Astrocyte (in vitro differentiated cells and primary cell): Measurements from ENCODE around the gene ASIC3. TPM values are rescaled to one million over a fixed set of nuclear protein-coding genes. Genes with fewer than 3 reads are reported as not detected.

Experiments used
- DNase-seq: peaks from one replicate; pipeline ENCODE4 v3.0.0-alpha.2; 2010; ENCODE audit warnings: low read depth
- FAIRE-seq: peaks from 2 replicates; lab custom pipeline; 2011; peaks lifted over from hg19 to GRCh38; lab: Jason Lieb, UNC
- H2AFZ ChIP-seq: 2 replicates; pipeline ENCODE4 v1.6.0; 2012; ENCODE audit warnings: low read depth, low read length, inconsistent platforms
- H3K27ac ChIP-seq: 2 replicates; pipeline ENCODE4 v1.5.1; 2011; ENCODE audit warnings: low read depth, low read length, inconsistent platforms
- H3K27me3 ChIP-seq: 2 replicates; pipeline ENCODE4 v1.6.0; 2011; ENCODE audit warnings: low read length, inconsistent platforms; ENCODE audit not compliant: insufficient read depth
- H3K36me3 ChIP-seq: 2 replicates; pipeline ENCODE4 v1.5.1; 2011; ENCODE audit warnings: low read length, inconsistent platforms; ENCODE audit not compliant: insufficient read depth
- H3K4me1 ChIP-seq: 2 replicates; pipeline ENCODE4 v1.5.1; 2011; ENCODE audit warnings: low read length, inconsistent platforms; ENCODE audit not compliant: insufficient read depth
- H3K4me2 ChIP-seq: 2 replicates; pipeline ENCODE4 v1.6.0; 2012; ENCODE audit warnings: low read length, inconsistent platforms
- H3K4me3 ChIP-seq: 2 replicates; pipeline ENCODE4 v1.5.1; 2011; ENCODE audit warnings: low read depth, mild to moderate bottlenecking, low read length, inconsistent platforms; ENCODE audit not compliant: insufficient read depth
- H3K79me2 ChIP-seq: 2 replicates; pipeline ENCODE4 v1.6.0; 2012; ENCODE audit warnings: mild to moderate bottlenecking, low read length, inconsistent platforms; ENCODE audit not compliant: insufficient read depth
- H3K9ac ChIP-seq: 2 replicates; pipeline ENCODE4 v1.6.0; 2012; ENCODE audit warnings: mild to moderate bottlenecking, low read length, inconsistent platforms
- H3K9me3 ChIP-seq: 2 replicates; pipeline ENCODE4 v1.5.1; 2012; ENCODE audit warnings: low read depth, mild to moderate bottlenecking, low read length, inconsistent platforms; ENCODE audit not compliant: insufficient read depth
- H4K20me1 ChIP-seq: 2 replicates; pipeline ENCODE4 v1.6.0; 2012; ENCODE audit warnings: low read length, inconsistent platforms; ENCODE audit not compliant: insufficient read depth
- H3K27ac Mint-ChIP-seq: one replicate; pipeline ENCODE4 v1.8.0; 2021; ENCODE audit warnings: mild to moderate bottlenecking, mixed read lengths; ENCODE audit not compliant: unreplicated experiment
- H3K27me3 Mint-ChIP-seq: one replicate; pipeline ENCODE4 v1.8.0; 2021; ENCODE audit warnings: low read depth, mixed read lengths; ENCODE audit not compliant: unreplicated experiment
- H3K36me3 Mint-ChIP-seq: one replicate; pipeline ENCODE4 v1.8.0; 2021; ENCODE audit warnings: low read depth, mixed read lengths; ENCODE audit not compliant: unreplicated experiment
- H3K4me1 Mint-ChIP-seq: one replicate; pipeline ENCODE4 v1.8.0; 2021; ENCODE audit warnings: low read depth, mixed read lengths; ENCODE audit not compliant: unreplicated experiment
- H3K4me3 Mint-ChIP-seq: one replicate; pipeline ENCODE4 v1.8.0; 2021; ENCODE audit warnings: mild to moderate bottlenecking, moderate library complexity, mixed read lengths; ENCODE audit not compliant: unreplicated experiment
- H3K9me3 Mint-ChIP-seq: one replicate; pipeline ENCODE4 v1.8.0; 2021; ENCODE audit warnings: mild to moderate bottlenecking, mixed read lengths; ENCODE audit not compliant: unreplicated experiment
- EZH2 ChIP-seq: IDR thresholded peaks from 2 replicates; pipeline ENCODE4 v1.6.1; 2012; ENCODE audit warnings: mild to moderate bottlenecking, low read length, inconsistent platforms; ENCODE audit not compliant: insufficient read depth
- total RNA-seq: library from RNA; stranded (reverse); gene quantifications from 2 replicates; pipeline ENCODE4 v1.2.1, GENCODE V29; 2021
- TF ChIP-seq, protein P1 (sequence below): IDR thresholded peaks from 2 replicates; pipeline ENCODE4 v1.5.1; 2011; ENCODE audit warnings: low read depth, mild to moderate bottlenecking, inconsistent platforms, low read length, moderate library complexity; ENCODE audit not compliant: insufficient read depth

Gene ASIC3
- total RNA-seq, 1 donor from 2014 or later: 3.9 TPM

DNA sequence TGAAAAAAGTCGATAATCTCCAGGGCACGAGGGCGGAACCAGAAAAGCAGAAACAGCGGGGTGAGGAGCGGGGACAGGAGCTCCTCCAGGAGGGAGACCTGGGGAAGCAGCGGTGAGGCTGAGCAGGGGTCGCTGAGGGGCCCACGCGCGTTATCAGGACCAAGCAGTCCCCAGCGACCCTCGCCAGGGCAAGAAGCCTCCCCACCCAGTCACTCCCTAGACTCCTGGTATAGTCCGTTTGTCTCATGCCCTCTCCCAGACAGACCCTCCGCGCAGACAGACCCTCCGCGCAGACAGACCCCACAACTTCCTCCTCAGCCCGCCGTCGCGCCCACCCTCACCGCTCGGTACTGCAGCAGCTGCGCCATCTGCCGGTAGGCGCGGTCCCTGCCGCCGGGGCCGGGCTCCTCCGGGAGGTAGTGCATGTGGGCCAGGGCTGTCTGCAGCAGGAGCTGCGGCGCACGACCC lies 30.3 kb upstream of the ASIC3 start:
- peaks cover 2% of the 10 kb centered on the region for H3K4me1 Mint-ChIP-seq
- TF ChIP-seq, protein P1, sequence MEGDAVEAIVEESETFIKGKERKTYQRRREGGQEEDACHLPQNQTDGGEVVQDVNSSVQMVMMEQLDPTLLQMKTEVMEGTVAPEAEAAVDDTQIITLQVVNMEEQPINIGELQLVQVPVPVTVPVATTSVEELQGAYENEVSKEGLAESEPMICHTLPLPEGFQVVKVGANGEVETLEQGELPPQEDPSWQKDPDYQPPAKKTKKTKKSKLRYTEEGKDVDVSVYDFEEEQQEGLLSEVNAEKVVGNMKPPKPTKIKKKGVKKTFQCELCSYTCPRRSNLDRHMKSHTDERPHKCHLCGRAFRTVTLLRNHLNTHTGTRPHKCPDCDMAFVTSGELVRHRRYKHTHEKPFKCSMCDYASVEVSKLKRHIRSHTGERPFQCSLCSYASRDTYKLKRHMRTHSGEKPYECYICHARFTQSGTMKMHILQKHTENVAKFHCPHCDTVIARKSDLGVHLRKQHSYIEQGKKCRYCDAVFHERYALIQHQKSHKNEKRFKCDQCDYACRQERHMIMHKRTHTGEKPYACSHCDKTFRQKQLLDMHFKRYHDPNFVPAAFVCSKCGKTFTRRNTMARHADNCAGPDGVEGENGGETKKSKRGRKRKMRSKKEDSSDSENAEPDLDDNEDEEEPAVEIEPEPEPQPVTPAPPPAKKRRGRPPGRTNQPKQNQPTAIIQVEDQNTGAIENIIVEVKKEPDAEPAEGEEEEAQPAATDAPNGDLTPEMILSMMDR: peak; percentile 49
- TF ChIP-seq EZH2: peak; percentile 45
- H3K27me3 Mint-ChIP-seq: peaks cover 50% of the 10 kb centered on the region
- H4K20me1 ChIP-seq: no peaks in the 10 kb centered on the region
- H3K4me3 Mint-ChIP-seq: peak overlapping the region; percentile 64
- peaks cover 29% of the 10 kb centered on the region for H3K27me3 ChIP-seq
- H2AFZ ChIP-seq: peak overlapping the region; percentile 63
- H3K27ac Mint-ChIP-seq: no peak overlapping the region
- H3K27ac ChIP-seq: no peak overlapping the region
- FAIRE-seq (no peak), DNase-seq (no peak)
- peaks cover 2% of the 10 kb centered on the region for H3K9me3 Mint-ChIP-seq
- H3K79me2 ChIP-seq: no peaks in the 10 kb centered on the region
- H3K4me1 ChIP-seq: peaks cover 20% of the 10 kb centered on the region
- no peaks in the 10 kb centered on the region for H3K36me3 ChIP-seq
- peaks cover 8% of the 10 kb centered on the region for H3K36me3 Mint-ChIP-seq
- no peaks in the 10 kb centered on the region for H3K9me3 ChIP-seq
- H3K4me3 ChIP-seq: peak overlapping the region; percentile 20
- no peak overlapping the region for H3K9ac ChIP-seq
- H3K4me2 ChIP-seq: peak overlapping the region; percentile 76

- H3K79me2 ChIP-seq: no peaks in the 10 kb centered on the region
- peak overlapping the region; percentile 63 for H2AFZ ChIP-seq
- H3K9me3 ChIP-seq: no peaks in the 10 kb centered on the region
- H3K36me3 ChIP-seq: no peaks in the 10 kb centered on the region
- H3K4me3 ChIP-seq: peak overlapping the region; percentile 20
- Mint-ChIP-seq H3K4me1 (peaks cover 2% of the 10 kb centered on the region), H3K36me3 (peaks cover 8% of the 10 kb centered on the region), H3K27me3 (peaks cover 50% of the 10 kb centered on the region), H3K4me3 (peak overlapping the region; percentile 64), H3K9me3 (peaks cover 2% of the 10 kb centered on the region), H3K27ac (no peak overlapping the region)
- DNase-seq (no peak), FAIRE-seq (no peak)
- H3K27ac ChIP-seq: no peak overlapping the region
- H4K20me1 ChIP-seq: no peaks in the 10 kb centered on the region
- TF ChIP-seq, protein P1: no peak
- peak; percentile 85 for TF ChIP-seq EZH2
- no peak overlapping the region for H3K9ac ChIP-seq
- peaks cover 27% of the 10 kb centered on the region for H3K27me3 ChIP-seq
- H3K4me1 ChIP-seq: peaks cover 20% of the 10 kb centered on the region
- H3K4me2 ChIP-seq: peak overlapping the region; percentile 76
Observed at GRCh38 chr7:151018421-151019129, 29.8 kb upstream of the ASIC3 start.

GRCh38 chr7:151019130-151019447 lies 29.2 kb upstream of the ASIC3 start:
- no peak overlapping the region for H3K27ac ChIP-seq
- DNase-seq (no peak), FAIRE-seq (no peak)
- TF ChIP-seq, protein P1: no peak
- TF ChIP-seq EZH2: no peak
- H2AFZ ChIP-seq: peak overlapping the region; percentile 63
- H3K4me3 ChIP-seq: peak overlapping the region; percentile 17
- H3K4me1 Mint-ChIP-seq: peaks cover 2% of the 10 kb centered on the region
- H3K27me3 ChIP-seq: peaks cover 27% of the 10 kb centered on the region
- no peaks in the 10 kb centered on the region for H3K36me3 ChIP-seq
- H3K4me3 Mint-ChIP-seq: no peak overlapping the region
- peak overlapping the region; percentile 76 for H3K4me2 ChIP-seq
- peaks cover 8% of the 10 kb centered on the region for H3K36me3 Mint-ChIP-seq
- H3K9me3 ChIP-seq: no peaks in the 10 kb centered on the region
- no peak overlapping the region for H3K27ac Mint-ChIP-seq
- H3K9me3 Mint-ChIP-seq: peaks cover 2% of the 10 kb centered on the region
- peaks cover 15% of the 10 kb centered on the region for H3K4me1 ChIP-seq
- peaks cover 50% of the 10 kb centered on the region for H3K27me3 Mint-ChIP-seq
- H3K9ac ChIP-seq: no peak overlapping the region
- no peaks in the 10 kb centered on the region for H3K79me2 ChIP-seq
- no peaks in the 10 kb centered on the region for H4K20me1 ChIP-seq
